Dedifferentiated amniotic fluid mesenchymal stem cell (primary cell): ENCODE data around the gene AGMO.

Experiments used
- DNase-seq: peaks from one replicate; pipeline ENCODE4 v3.0.0-alpha.2; 2016; ENCODE audit errors: extremely low spot score

The AGMO gene

GRCh38 chr7:15399441-15399840, 162.4 kb downstream of the AGMO start:
- no peak for DNase-seq

GRCh38 chr7:15397922-15398760, 163.7 kb downstream of the AGMO start:
- DNase-seq, result no peak

GRCh38 chr7:15397159-15397550, 164.7 kb downstream of the AGMO start:
- no peak for DNase-seq

- DNase-seq, result no peak
Measured at GRCh38 chr7:15396210-15397158, 165.3 kb downstream of the AGMO start.

- no peak for DNase-seq
Measured at GRCh38 chr7:15389073-15389472, 172.7 kb downstream of the AGMO start.

- no peak for DNase-seq
Measured at GRCh38 chr7:15378494-15379145, 183.2 kb downstream of the AGMO start.

GRCh38 chr7:15376600-15376999, 185.2 kb downstream of the AGMO start:
- DNase-seq, result no peak

- no peak for DNase-seq
Measured at GRCh38 chr7:15370441-15370840, 191.4 kb downstream of the AGMO start.

GRCh38 chr7:15368653-15369052, 193.2 kb downstream of the AGMO start:
- DNase-seq, result no peak

GRCh38 chr7:15367897-15368296, 193.9 kb downstream of the AGMO start:
- DNase-seq, result no peak

- DNase-seq, result no peak
Measured at GRCh38 chr7:15358112-15358511, 203.7 kb downstream of the AGMO start.

- no peak for DNase-seq
Measured at GRCh38 chr7:15352421-15353206, 209.2 kb downstream of the AGMO start.

GRCh38 chr7:15345216-15345615, 216.6 kb downstream of the AGMO start:
- no peak for DNase-seq

- DNase-seq, result no peak
Measured at GRCh38 chr7:15341817-15342216, 220.0 kb downstream of the AGMO start.

GRCh38 chr7:15336146-15336545, 225.7 kb downstream of the AGMO start:
- no peak for DNase-seq

GRCh38 chr7:15335390-15335789, 226.4 kb downstream of the AGMO start:
- DNase-seq, result no peak

GRCh38 chr7:15334536-15335263, 227.1 kb downstream of the AGMO start:
- DNase-seq, result no peak

GRCh38 chr7:15332956-15333355, 228.9 kb downstream of the AGMO start:
- no peak for DNase-seq

- DNase-seq, result no peak
Measured at GRCh38 chr7:15330943-15331342, 230.9 kb downstream of the AGMO start.

- no peak for DNase-seq
Measured at GRCh38 chr7:15327001-15327400, 234.8 kb downstream of the AGMO start.
